ENCODE data around the gene THAP6. TPM values are rescaled to one million over a fixed set of nuclear protein-coding genes. Genes with fewer than 3 reads are reported as not detected.
A peak's percentile ranks its signal among the peaks of the same experiment; 100 is the strongest.

THAP6 gene
- total and polyA plus RNA-seq, 12 donors, result 4.2 to 54.4 (median 18.7) TPM

GRCh38 chr4:75495476-75495875 lies 18.8 kb upstream of the THAP6 start:
- intact Hi-C loops (cut with DNase I), result no loop called here
- H3K9me3 ChIP-seq (replicated peaks in 1 of 3), result peaks cover 0 to 3% (median 0%) of the 10 kb centered on the region in 3 donors
- WGBS, 4 donors, result 81 to 95% (median 88%) methylated on average over 2 of the region's 2 CpGs

GRCh38 chr4:75496406-75496805 lies 17.9 kb upstream of the THAP6 start:
- H3K27ac ChIP-seq, result no peak overlapping the region
- H3K4me3 ChIP-seq, result no peak overlapping the region
- H3K9me3 ChIP-seq (replicated peaks in 1 of 3), result peaks cover 0 to 3% (median 0%) of the 10 kb centered on the region in 3 donors
- WGBS, 4 donors, result 84 to 96% (median 91%) methylated on average over 2 of the region's 2 CpGs
- H3K36me3 ChIP-seq (replicated peaks in 1 of 2), result peaks cover 0 to 31% of the 10 kb centered on the region in 2 donors
- no peak for TF ChIP-seq POLR2A (IDR thresholded peaks at IDR 0.05)
- TF ChIP-seq CTCF (IDR thresholded peaks at IDR 0.05), result no peak
- no peaks in the 10 kb centered on the region for H3K27me3 ChIP-seq
- intact Hi-C loops (cut with DNase I), result no loop called here
- H3K4me1 ChIP-seq (replicated peaks in 1 of 2), result peaks cover 9 to 24% of the 10 kb centered on the region in 2 donors
- no peak for DNase-seq

More at GRCh38 chr4:75495476-75495875, 18.8 kb upstream of the THAP6 start:
- Histone ChIP-seq H3K27ac (peak overlapping the region in 1 of 5 donors; percentile 15), H3K4me3 (no peak overlapping the region), H3K4me1 (replicated peaks in 1 of 2) (peaks cover 9 to 24% of the 10 kb centered on the region in 2 donors), H3K36me3 (replicated peaks in 1 of 2) (peaks cover 0 to 40% of the 10 kb centered on the region in 2 donors), H3K27me3 (no peaks in the 10 kb centered on the region)
- TF ChIP-seq POLR2A (IDR thresholded peaks at IDR 0.05), result no peak
- TF ChIP-seq CTCF (IDR thresholded peaks at IDR 0.05), result no peak
- DNase-seq, result no peak

- Histone ChIP-seq H3K27me3 (no peaks in the 10 kb centered on the region), H3K4me3 (no peak overlapping the region), H3K36me3 (replicated peaks in 1 of 2) (peaks cover 0 to 30% of the 10 kb centered on the region in 2 donors), H3K27ac (no peak overlapping the region), H3K9me3 (replicated peaks in 1 of 3) (peaks cover 0 to 3% (median 0%) of the 10 kb centered on the region in 3 donors), H3K4me1 (replicated peaks in 1 of 2) (peaks cover 9 to 24% of the 10 kb centered on the region in 2 donors)
- DNase-seq, result no peak
- 82 to 87% (median 84%) methylated on average over 5 of the region's 5 CpGs for WGBS, 4 donors
- intact Hi-C loops (cut with DNase I), result no loop called here
- no peak for TF ChIP-seq CTCF (IDR thresholded peaks at IDR 0.05)
- TF ChIP-seq POLR2A (IDR thresholded peaks at IDR 0.05), result no peak
Measured at GRCh38 chr4:75497133-75497532, 17.1 kb upstream of the THAP6 start.

GRCh38 chr4:75498041-75498440 lies 16.2 kb upstream of the THAP6 start:
- 82 to 95% (median 93%) methylated on average over 2 of the region's 2 CpGs for WGBS, 4 donors
- TF ChIP-seq CTCF (IDR thresholded peaks at IDR 0.05) (no peak), POLR2A (IDR thresholded peaks at IDR 0.05) (no peak)
- Histone ChIP-seq H3K4me3 (no peak overlapping the region), H3K27me3 (no peaks in the 10 kb centered on the region), H3K27ac (no peak overlapping the region), H3K9me3 (replicated peaks in 1 of 3) (peaks cover 0 to 3% (median 0%) of the 10 kb centered on the region in 3 donors), H3K4me1 (replicated peaks in 1 of 2) (peaks cover 9 to 24% of the 10 kb centered on the region in 2 donors), H3K36me3 (replicated peaks in 1 of 2) (peaks cover 0 to 22% of the 10 kb centered on the region in 2 donors)
- intact Hi-C loops (cut with DNase I), result no loop called here
- no peak for DNase-seq

Measured in adrenal gland (tissue), 12 donors.